ENCODE data around the gene CEP44.
"Not testable (repeated sequence)": the region's sequence is repeated elsewhere in the genome, so short reads cannot be mapped to it uniquely, and the experiment has no call there.

The CEP44 gene

GRCh38 chr4:174318829-174319764 lies 35.4 kb downstream of the CEP44 start:
- peak in 1 of 3 donors; percentile 7 for DNase-seq (ENCODE audit: low read depth in 2 of 3, low spot score in 1 of 3)

GRCh38 chr4:174320494-174321199 lies 36.9 kb downstream of the CEP44 start:
- DNase-seq (ENCODE audit: low read depth in 2 of 3, low spot score in 1 of 3): no peak

GRCh38 chr4:174324236-174324635 lies 40.5 kb downstream of the CEP44 start:
- no peak for DNase-seq (ENCODE audit: low read depth in 2 of 3, low spot score in 1 of 3)

GRCh38 chr4:174324725-174325124 lies 41.0 kb downstream of the CEP44 start:
- no peak for DNase-seq (ENCODE audit: low read depth in 2 of 3, low spot score in 1 of 3)

GRCh38 chr4:174332741-174333493 lies 49.2 kb downstream of the CEP44 start:
- no peak for DNase-seq (ENCODE audit: low read depth in 2 of 3, low spot score in 1 of 3)

GRCh38 chr4:174334628-174335027 lies 50.9 kb downstream of the CEP44 start:
- no peak for DNase-seq (ENCODE audit: low read depth in 2 of 3, low spot score in 1 of 3)

GRCh38 chr4:174340714-174341113 lies 57.0 kb downstream of the CEP44 start:
- DNase-seq (ENCODE audit: low read depth in 2 of 3, low spot score in 1 of 3): no peak

GRCh38 chr4:174349156-174349555 lies 65.4 kb downstream of the CEP44 start:
- DNase-seq (ENCODE audit: low read depth in 2 of 3, low spot score in 1 of 3): no peak

GRCh38 chr4:174352061-174352819 lies 68.5 kb downstream of the CEP44 start:
- no peak for DNase-seq (ENCODE audit: low read depth in 2 of 3, low spot score in 1 of 3)

- DNase-seq (ENCODE audit: low read depth in 2 of 3, low spot score in 1 of 3): no peak
Observed at GRCh38 chr4:174357321-174357720, 73.6 kb downstream of the CEP44 start.

GRCh38 chr4:174358410-174358809 lies 74.7 kb downstream of the CEP44 start:
- DNase-seq (ENCODE audit: low read depth in 2 of 3, low spot score in 1 of 3): no peak

GRCh38 chr4:174358829-174359228 lies 75.1 kb downstream of the CEP44 start:
- peak in 1 of 3 donors; percentile 2 for DNase-seq (ENCODE audit: low read depth in 2 of 3, low spot score in 1 of 3)

- DNase-seq (ENCODE audit: low read depth in 2 of 3, low spot score in 1 of 3): no peak
Observed at GRCh38 chr4:174362340-174362739, 78.6 kb downstream of the CEP44 start.

- DNase-seq (ENCODE audit: low read depth in 2 of 3, low spot score in 1 of 3): not testable (repeated sequence)
Observed at GRCh38 chr4:174363782-174364181, 80.1 kb downstream of the CEP44 start.

GRCh38 chr4:174365018-174365587 lies 81.4 kb downstream of the CEP44 start:
- DNase-seq (ENCODE audit: low read depth in 2 of 3, low spot score in 1 of 3): peak in 1 of 3 donors; percentile 21

GRCh38 chr4:174369985-174370384 lies 86.3 kb downstream of the CEP44 start:
- no peak for DNase-seq (ENCODE audit: low read depth in 2 of 3, low spot score in 1 of 3)

GRCh38 chr4:174373821-174374220 lies 90.1 kb downstream of the CEP44 start:
- no peak for DNase-seq (ENCODE audit: low read depth in 2 of 3, low spot score in 1 of 3)

- DNase-seq (ENCODE audit: low read depth in 2 of 3, low spot score in 1 of 3): no peak
Observed at GRCh38 chr4:174375422-174375821, 91.7 kb downstream of the CEP44 start.

GRCh38 chr4:174377613-174378012 lies 93.9 kb downstream of the CEP44 start:
- no peak for DNase-seq (ENCODE audit: low read depth in 2 of 3, low spot score in 1 of 3)

- no peak for DNase-seq (ENCODE audit: low read depth in 2 of 3, low spot score in 1 of 3)
Observed at GRCh38 chr4:174378951-174379350, 95.2 kb downstream of the CEP44 start.

Measured in stimulated activated CD4-positive, alpha-beta T cell treated with anti-CD3 and anti-CD28 coated beads, Interleukin-12 subunit alpha, Interleukin-12 subunit beta, amount 100 ng/mL, for 48 hours (primary cell).